GM19025 (cell line): Measurements from ENCODE around the gene GRSF1.
"Not testable (repeated sequence)": the region's sequence is repeated elsewhere in the genome, so short reads cannot be mapped to it uniquely, and the experiment has no call there.

ENCODE experiments used
- ATAC-seq: cut with Tn5 transposase; IDR thresholded peaks from one replicate; pipeline ENCODE4 v1.9.1; 2021; ENCODE audit warnings: mild to moderate bottlenecking, low read depth, moderate library complexity; ENCODE audit not compliant: unreplicated experiment

GRSF1 gene, protein sequence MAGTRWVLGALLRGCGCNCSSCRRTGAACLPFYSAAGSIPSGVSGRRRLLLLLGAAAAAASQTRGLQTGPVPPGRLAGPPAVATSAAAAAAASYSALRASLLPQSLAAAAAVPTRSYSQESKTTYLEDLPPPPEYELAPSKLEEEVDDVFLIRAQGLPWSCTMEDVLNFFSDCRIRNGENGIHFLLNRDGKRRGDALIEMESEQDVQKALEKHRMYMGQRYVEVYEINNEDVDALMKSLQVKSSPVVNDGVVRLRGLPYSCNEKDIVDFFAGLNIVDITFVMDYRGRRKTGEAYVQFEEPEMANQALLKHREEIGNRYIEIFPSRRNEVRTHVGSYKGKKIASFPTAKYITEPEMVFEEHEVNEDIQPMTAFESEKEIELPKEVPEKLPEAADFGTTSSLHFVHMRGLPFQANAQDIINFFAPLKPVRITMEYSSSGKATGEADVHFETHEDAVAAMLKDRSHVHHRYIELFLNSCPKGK

GRCh38 chr4:70839589-70840093 is at the start of gene GRSF1:
TSS of gene GRSF1 (minus strand) at chr4:70839890. CDS start at chr4:70839827, 63 bp downstream.
- peak; percentile 62 for ATAC-seq

DNA sequence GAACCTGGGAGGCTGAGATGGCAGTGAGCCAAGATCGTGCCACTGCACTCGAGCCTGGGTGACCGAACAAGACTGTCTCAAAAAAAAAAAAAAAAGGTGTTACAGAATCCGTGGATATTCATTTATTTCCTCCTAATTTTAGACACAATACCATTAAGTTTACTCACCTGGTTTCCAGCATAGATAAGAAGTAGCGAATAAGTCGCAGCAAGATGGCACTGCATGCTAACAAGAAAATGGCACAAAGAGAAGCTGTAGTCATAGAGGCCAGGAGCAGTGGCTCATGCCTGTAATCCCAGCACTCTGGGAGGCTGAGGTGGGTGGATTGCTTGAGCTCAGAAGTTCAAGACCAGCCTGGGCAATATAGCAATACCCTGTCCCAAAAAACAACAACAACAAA is 45.5 kb upstream of the GRSF1 start:
- no peak for ATAC-seq

- no peak for ATAC-seq
Observed at GRCh38 chr4:70880739-70881138, 41.0 kb upstream of the GRSF1 start.

- ATAC-seq, result no peak
Observed at GRCh38 chr4:70877556-70877955, 37.9 kb upstream of the GRSF1 start.

DNA sequence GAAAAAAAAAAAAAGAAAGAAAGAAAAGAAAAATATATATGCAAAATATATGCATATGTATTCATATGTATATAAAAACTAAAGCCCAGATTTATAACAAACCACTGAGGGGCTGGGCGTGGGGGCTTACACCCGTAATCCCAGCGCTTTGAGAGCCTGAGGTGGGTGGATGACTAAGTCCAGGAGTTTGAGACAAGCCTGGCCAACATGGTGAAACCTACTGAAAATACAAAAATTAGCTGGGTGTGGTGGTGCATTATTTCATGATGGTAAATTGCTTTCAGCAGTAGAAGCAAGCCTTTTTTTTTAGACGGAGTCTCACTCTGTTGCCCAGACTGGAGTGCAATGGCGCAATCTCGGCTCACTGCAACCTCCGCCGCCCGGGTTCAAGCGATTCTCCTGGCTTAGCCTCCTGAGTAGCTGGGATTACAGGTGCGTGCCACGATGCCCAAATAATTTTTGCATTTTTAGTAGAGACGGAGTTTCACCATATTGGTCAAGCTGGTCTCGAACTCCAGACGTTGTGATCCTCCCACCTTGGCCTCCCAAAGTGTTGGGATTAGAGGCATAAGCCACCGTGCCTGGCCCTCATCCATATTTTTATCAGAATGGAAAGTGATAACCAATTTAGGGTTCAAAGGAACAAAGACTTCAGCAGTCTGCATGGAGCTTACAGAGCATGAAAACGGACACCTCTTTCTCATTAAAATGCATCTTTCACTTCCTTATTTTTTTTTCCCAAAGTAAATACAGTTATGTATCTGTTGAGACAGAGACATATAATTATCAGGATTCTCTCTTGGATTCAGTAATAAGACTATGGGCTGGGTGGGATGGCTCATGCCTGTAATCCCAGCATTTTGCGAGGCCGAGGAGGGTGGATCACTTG is 34.8 kb upstream of the GRSF1 start:
- no peak for ATAC-seq

DNA sequence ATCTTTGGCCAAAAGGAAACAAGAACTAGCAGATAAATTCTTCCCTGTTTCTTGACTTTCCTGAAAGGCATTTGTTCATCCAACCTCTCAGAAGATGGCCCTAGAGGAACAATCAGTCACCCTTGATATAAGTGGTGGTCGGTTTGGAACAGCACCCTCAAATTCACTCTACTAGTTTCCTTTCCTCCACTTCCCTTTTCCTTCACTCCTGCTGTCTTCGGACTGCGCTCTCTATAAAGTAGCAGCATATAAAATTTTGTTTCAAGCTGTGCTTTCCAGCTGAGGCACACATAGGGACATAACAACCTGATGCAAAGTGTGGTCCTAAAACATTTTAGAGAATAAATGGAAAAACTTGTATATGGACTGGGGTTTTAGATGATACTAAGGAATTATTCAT is 33.5 kb upstream of the GRSF1 start:
- ATAC-seq, result no peak

GRCh38 chr4:70868778-70869177 is 29.1 kb upstream of the GRSF1 start:
- ATAC-seq, result no peak

- peak; percentile 65 for ATAC-seq
Observed at GRCh38 chr4:70863099-70863790, 23.6 kb upstream of the GRSF1 start.

GRCh38 chr4:70859066-70859465 is 19.4 kb upstream of the GRSF1 start:
- no peak for ATAC-seq

- ATAC-seq, result no peak
Observed at GRCh38 chr4:70858454-70858853, 18.8 kb upstream of the GRSF1 start.

GRCh38 chr4:70855464-70855863 is 15.8 kb upstream of the GRSF1 start:
- ATAC-seq, result no peak

- no peak for ATAC-seq
Observed at GRCh38 chr4:70849291-70849690, 9.6 kb upstream of the GRSF1 start.

DNA sequence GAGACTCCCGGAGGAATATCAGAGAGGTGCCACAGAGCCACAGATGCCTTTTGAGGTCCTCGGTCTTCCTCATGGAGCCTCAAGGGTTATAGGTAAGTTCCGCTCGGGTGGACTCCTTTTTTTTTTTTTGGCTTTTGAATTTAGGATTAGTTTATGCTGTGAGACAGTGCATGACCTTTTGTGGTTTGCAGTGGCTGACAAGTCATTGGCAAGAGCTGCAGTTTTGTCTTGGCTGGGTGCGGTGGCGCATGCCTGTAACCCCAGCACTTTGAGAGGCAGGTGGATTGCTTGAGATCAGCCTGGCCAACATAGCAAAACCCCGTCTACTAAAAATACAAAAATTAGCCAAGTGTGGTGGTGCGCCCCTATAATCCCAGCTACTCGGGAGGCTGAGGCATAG is 4.5 kb upstream of the GRSF1 start:
- no peak for ATAC-seq

GRCh38 chr4:70842761-70843435 is 3.2 kb upstream of the GRSF1 start:
- ATAC-seq, result peak; percentile 29

DNA sequence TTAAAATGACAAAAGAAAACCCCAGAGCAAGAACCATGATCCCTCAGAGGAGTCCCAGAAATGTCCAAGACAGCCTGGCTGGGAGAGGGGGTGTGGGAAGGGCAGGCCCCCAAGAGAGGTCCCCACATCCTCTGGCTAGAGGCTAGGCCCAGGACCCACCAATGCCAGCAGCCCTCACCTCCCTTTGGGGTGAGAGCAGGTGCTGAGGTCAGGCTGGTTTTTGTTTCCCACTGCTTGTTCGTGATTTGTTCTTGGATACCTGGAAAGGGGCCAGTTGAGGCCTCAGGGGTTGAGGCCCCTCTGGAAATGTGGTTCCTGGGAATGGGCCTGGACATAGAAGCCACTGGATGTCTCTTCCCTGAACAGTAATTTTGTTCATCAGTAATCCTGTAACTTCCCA is 2.3 kb upstream of the GRSF1 start:
- no peak for ATAC-seq

DNA sequence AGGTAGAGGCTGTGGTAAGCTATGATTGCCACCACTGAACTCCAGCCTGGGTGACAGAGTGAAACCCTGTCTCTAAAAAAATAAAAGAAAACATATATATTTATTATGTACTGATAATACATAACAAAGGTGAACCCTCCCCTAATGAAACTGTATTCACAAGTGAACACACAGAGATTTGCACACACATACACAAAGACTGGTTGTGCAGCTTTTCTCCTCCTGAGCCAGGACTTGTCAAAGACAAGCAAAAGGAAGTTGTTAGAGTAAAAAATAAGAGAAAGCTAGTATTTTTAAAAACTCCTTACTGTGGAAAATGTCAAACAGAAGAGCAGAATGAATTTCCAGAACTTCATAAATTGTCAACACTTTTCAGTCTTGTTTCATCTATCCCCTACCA is 1.5 kb upstream of the GRSF1 start:
- no peak for ATAC-seq

DNA sequence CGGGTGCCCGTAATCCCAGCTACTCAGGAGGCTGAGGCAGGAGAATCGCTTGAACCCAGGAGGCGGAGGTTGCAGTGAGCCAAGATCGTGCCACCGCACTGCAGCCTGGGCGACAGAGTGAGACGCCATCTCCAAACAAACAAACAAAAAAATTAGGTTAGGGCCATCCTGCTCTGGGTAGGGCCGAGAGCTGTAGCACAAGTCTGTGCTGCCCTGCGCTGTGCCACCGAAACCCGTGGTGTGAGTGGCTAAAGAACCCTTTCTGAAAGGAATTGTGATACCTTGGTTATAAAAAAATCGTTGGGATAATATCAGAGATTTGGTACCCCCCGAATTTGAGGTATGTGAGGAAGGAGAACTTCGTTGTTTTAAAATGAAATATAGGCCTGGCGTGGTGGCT is 941 bp upstream of the GRSF1 start:
- ATAC-seq, result not testable (repeated sequence)

GRCh38 chr4:70840137-70840536 is 447 bp upstream of the GRSF1 start:
- not testable (repeated sequence) for ATAC-seq

DNA sequence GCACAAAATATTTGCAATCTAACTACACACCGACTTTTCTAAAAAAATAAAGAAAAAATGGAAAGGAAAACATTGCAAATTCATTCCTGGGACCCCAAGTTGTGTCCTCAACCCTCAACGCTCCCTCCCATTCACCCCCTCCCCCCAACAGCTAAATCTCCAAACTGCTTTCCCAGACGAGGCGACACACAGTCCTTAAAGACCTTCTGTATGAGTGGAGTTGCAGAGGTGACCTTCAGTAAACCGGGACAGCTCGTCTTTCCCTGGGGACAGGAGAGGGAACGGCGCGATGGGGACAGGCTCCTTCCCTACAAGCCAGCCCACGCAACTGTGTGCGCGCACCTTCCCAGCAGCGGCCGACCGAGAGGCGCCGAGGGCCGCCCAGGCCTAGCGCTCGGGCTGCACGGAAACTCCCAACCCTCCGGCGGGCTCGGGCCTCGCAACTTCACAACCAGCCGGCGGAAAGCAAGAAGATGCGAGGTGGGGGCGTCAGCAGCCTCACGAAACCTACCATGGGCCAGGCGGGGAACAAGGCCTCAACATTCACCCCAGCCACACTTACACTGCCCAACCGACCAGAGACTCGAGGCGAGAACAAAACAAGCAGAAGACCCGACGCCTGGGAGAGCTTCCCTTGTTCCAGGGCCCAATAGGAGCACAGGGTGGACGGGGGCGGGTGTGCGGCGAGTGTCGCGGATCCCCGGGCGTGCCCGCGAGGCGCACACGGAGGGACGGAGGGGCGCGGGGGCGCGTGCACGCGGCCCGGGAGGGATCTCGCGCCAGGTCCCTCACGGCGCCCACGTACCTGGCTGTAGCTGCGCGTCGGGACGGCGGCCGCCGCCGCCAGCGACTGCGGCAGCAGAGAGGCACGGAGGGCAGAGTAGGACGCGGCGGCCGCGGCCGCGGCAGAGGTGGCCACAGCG is 763 bp downstream of the GRSF1 start:
- peak; percentile 46 for ATAC-seq
